ENCODE data around the gene AGRN.

The AGRN gene

GRCh38 chr1:1085171-1085841 is 65.4 kb downstream of the AGRN start:
- Histone ChIP-seq H3K27ac (no peak overlapping the region), H4K20me1 (ENCODE audit: insufficient read depth) (no peaks in the 10 kb centered on the region), H3K27me3 (ENCODE audit: insufficient read depth, low read depth) (no peaks in the 10 kb centered on the region), H3K9ac (no peak overlapping the region), H3K79me2 (ENCODE audit: insufficient read depth, low read depth) (no peaks in the 10 kb centered on the region), H3K36me3 (ENCODE audit: insufficient read depth) (no peaks in the 10 kb centered on the region), H3K4me1 (ENCODE audit: low read depth, poor library complexity, severe bottlenecking) (peaks cover under 1% of the 10 kb centered on the region), H3K4me3 (IDR thresholded peaks at IDR 0.05; ENCODE audit: insufficient read depth, low read depth, low read length) (no peak overlapping the region), H2AFZ (ENCODE audit: low read depth) (no peak overlapping the region), H3K4me2 (no peak overlapping the region)
- TF ChIP-seq CTCF (conservative IDR thresholded peaks at IDR 0.05; ENCODE audit: low read depth, low read length): no peak

- H3K4me2 ChIP-seq: no peak overlapping the region
- H3K9ac ChIP-seq: no peak overlapping the region
- H3K36me3 ChIP-seq (ENCODE audit: insufficient read depth): no peaks in the 10 kb centered on the region
- no peaks in the 10 kb centered on the region for H4K20me1 ChIP-seq (ENCODE audit: insufficient read depth)
- H2AFZ ChIP-seq (ENCODE audit: low read depth): no peak overlapping the region
- no peak for TF ChIP-seq CTCF (conservative IDR thresholded peaks at IDR 0.05; ENCODE audit: low read depth, low read length)
- no peak overlapping the region for H3K4me3 ChIP-seq (IDR thresholded peaks at IDR 0.05; ENCODE audit: insufficient read depth, low read depth, low read length)
- no peaks in the 10 kb centered on the region for H3K79me2 ChIP-seq (ENCODE audit: insufficient read depth, low read depth)
- H3K27ac ChIP-seq: no peak overlapping the region
- H3K4me1 ChIP-seq (ENCODE audit: low read depth, poor library complexity, severe bottlenecking): no peaks in the 10 kb centered on the region
- no peaks in the 10 kb centered on the region for H3K27me3 ChIP-seq (ENCODE audit: insufficient read depth, low read depth)
These were observed 66.3 kb downstream of the AGRN start for GRCh38 chr1:1085911-1086841.

GRCh38 chr1:1086911-1087341 is 67.0 kb downstream of the AGRN start:
- Histone ChIP-seq H4K20me1 (ENCODE audit: insufficient read depth) (no peaks in the 10 kb centered on the region), H2AFZ (ENCODE audit: low read depth) (no peak overlapping the region), H3K9ac (no peak overlapping the region), H3K27ac (no peak overlapping the region), H3K4me1 (ENCODE audit: low read depth, poor library complexity, severe bottlenecking) (no peaks in the 10 kb centered on the region), H3K27me3 (ENCODE audit: insufficient read depth, low read depth) (no peaks in the 10 kb centered on the region), H3K79me2 (ENCODE audit: insufficient read depth, low read depth) (no peaks in the 10 kb centered on the region), H3K36me3 (ENCODE audit: insufficient read depth) (no peaks in the 10 kb centered on the region), H3K4me3 (IDR thresholded peaks at IDR 0.05; ENCODE audit: insufficient read depth, low read depth, low read length) (no peak overlapping the region), H3K4me2 (no peak overlapping the region)
- TF ChIP-seq CTCF (conservative IDR thresholded peaks at IDR 0.05; ENCODE audit: low read depth, low read length): no peak

- TF ChIP-seq CTCF (conservative IDR thresholded peaks at IDR 0.05; ENCODE audit: low read depth, low read length): no peak
- H3K9ac ChIP-seq: no peak overlapping the region
- no peaks in the 10 kb centered on the region for H3K27me3 ChIP-seq (ENCODE audit: insufficient read depth, low read depth)
- no peak overlapping the region for H3K4me2 ChIP-seq
- no peaks in the 10 kb centered on the region for H3K79me2 ChIP-seq (ENCODE audit: insufficient read depth, low read depth)
- no peaks in the 10 kb centered on the region for H4K20me1 ChIP-seq (ENCODE audit: insufficient read depth)
- no peak overlapping the region for H2AFZ ChIP-seq (ENCODE audit: low read depth)
- no peak overlapping the region for H3K27ac ChIP-seq
- H3K36me3 ChIP-seq (ENCODE audit: insufficient read depth): no peaks in the 10 kb centered on the region
- no peak overlapping the region for H3K4me3 ChIP-seq (IDR thresholded peaks at IDR 0.05; ENCODE audit: insufficient read depth, low read depth, low read length)
- H3K4me1 ChIP-seq (ENCODE audit: low read depth, poor library complexity, severe bottlenecking): no peaks in the 10 kb centered on the region
These were observed 67.6 kb downstream of the AGRN start for GRCh38 chr1:1087351-1088028.
